ENCODE data around the gene RAF1. TPM values are rescaled to one million over a fixed set of nuclear protein-coding genes. Genes with fewer than 3 reads are reported as not detected.

RAF1 gene
- total and polyA plus RNA-seq, 2 of the 13 experiments (the other 11 are each of a cell fraction or from before 2014, with no cell fraction given): 72.2 to 91.4 TPM

GRCh38 chr3:12662593-12663400, 1.1 kb downstream of the RAF1 start:
- POLR2A ChIA-PET: interaction anchor here (0.8 to 3.5 kb wide), 5 partner anchors 14 to 178 kb away, joined by 3 to 43 read pairs (median 6); partner anchors contain the start of gene TSEN2
- BruUV-seq (replicated peaks): TSS peak; percentile 52

More at GRCh38 chr3:12662593-12663400, 1.1 kb downstream of the RAF1 start:
- Histone ChIP-seq H3K9ac (ENCODE audit: insufficient read depth, low read depth, low read length) (peak overlapping the region; percentile 99), H4K20me1 (ENCODE audit: insufficient read depth, low read length) (peaks cover 17% of the 10 kb centered on the region; the same call in 1 of the 2 replicates), H3K79me2 (ENCODE audit: insufficient read depth, low read length) (peaks cover 61% of the 10 kb centered on the region), H3K4me2 (ENCODE audit: low read depth, low read length) (peak overlapping the region; percentile 78), H3K4me3 (replicated peaks in 1 of 3; ENCODE audit: insufficient read depth in 1 of 3, low read depth in 2 of 3, low read length in 3 of 3) (peak overlapping the region; percentile 91 to 98 (median 92)), H3K27ac (ENCODE audit: extremely low read length, insufficient read depth, low read length) (peak overlapping the region; percentile 93), H3K9me3 (ENCODE audit: low read length) (no peaks in the 10 kb centered on the region), H3K36me3 (replicated peaks in 1 of 2; ENCODE audit: control insufficient read depth in 1 of 2, insufficient read depth in 2 of 2, low read length in 2 of 2) (no peaks in the 10 kb centered on the region), H3K27me3 (ENCODE audit: control insufficient read depth in 1 of 2, insufficient read depth in 2 of 2, low read length in 2 of 2) (no peaks in the 10 kb centered on the region; a peak in 1 of 5 replicates), H3K4me1 (ENCODE audit: insufficient read depth, low read length) (peaks cover 34% of the 10 kb centered on the region), H2AFZ (ENCODE audit: low read length) (no peak overlapping the region)
- TF ChIP-seq ZNF17 (CRISPR knock-in tag; IDR thresholded peaks at IDR 0.05): no peak
- TF ChIP-seq KAT8 (CRISPR knock-in tag; IDR thresholded peaks at IDR 0.05): 0 out of 2 replicates have a peak, but pooled peaks have one; percentile 15
- 0 out of 2 replicates have a peak, but pooled peaks have one; percentile 4 for TF ChIP-seq ZNF674 (CRISPR knock-in tag; IDR thresholded peaks at IDR 0.05; ENCODE audit: low read depth)
- peak; percentile 75; the same call in 1 of the 2 replicates for TF ChIP-seq TFAP4 (IDR thresholded peaks at IDR 0.05; ENCODE audit: borderline replicate concordance, low read depth)
- TF ChIP-seq SNRNP70 (IDR thresholded peaks at IDR 0.05; ENCODE audit: low read depth, low read length): no peak
- TF ChIP-seq ZBTB7B (CRISPR knock-in tag; IDR thresholded peaks at IDR 0.05): no peak
- TF ChIP-seq ZNF672 (CRISPR knock-in tag; IDR thresholded peaks at IDR 0.05): no peak
- TF ChIP-seq ZNF605 (CRISPR knock-in tag; IDR thresholded peaks at IDR 0.05): 0 out of 2 replicates have a peak, but pooled peaks have one; percentile 31
- TF ChIP-seq CEBPB (IDR thresholded peaks at IDR 0.05; ENCODE audit: borderline replicate concordance, low read depth, low read length): no peak
- no peak for TF ChIP-seq HHEX (CRISPR knock-in tag; IDR thresholded peaks at IDR 0.05)
- peak; percentile 34; the same call in 1 of the 2 replicates for TF ChIP-seq SIN3A (IDR thresholded peaks at IDR 0.05; ENCODE audit: borderline replicate concordance, low read depth, low read length)
- TF ChIP-seq SAP130 (CRISPR knock-in tag; IDR thresholded peaks at IDR 0.05; ENCODE audit: low read depth): peak; percentile 44
- ATAC-seq: peak; percentile 55
- intact Hi-C loops (cut with micrococcal nuclease; ENCODE audit: unreplicated experiment): loop anchor here (5.0 kb wide), 1 partner anchor 105 kb away; the partner anchor contains the start of gene MKRN2
- in situ Hi-C loops (cut with HindIII; ENCODE audit: extremely low pct_ligation_motif_present, low pct_unique_long_range_greater_than_20kb): no loop called here
- CTCF ChIA-PET (ENCODE audit: low intra/inter-chr PET ratio, low total read pairs): no interaction called here
- WGBS (ENCODE audit: low lambda C conversion rate): under 1% methylated on average over 21 of the region's 26 CpGs
- no peak for DNase-seq (ENCODE audit: low spot score)
- no peak for FAIRE-seq
